Measurements from ENCODE around the gene FAM107B.

FAM107B gene

GRCh38 chr10:14476641-14477407 lies 297.9 kb downstream of the FAM107B start:
- no peak for DNase-seq

DNA sequence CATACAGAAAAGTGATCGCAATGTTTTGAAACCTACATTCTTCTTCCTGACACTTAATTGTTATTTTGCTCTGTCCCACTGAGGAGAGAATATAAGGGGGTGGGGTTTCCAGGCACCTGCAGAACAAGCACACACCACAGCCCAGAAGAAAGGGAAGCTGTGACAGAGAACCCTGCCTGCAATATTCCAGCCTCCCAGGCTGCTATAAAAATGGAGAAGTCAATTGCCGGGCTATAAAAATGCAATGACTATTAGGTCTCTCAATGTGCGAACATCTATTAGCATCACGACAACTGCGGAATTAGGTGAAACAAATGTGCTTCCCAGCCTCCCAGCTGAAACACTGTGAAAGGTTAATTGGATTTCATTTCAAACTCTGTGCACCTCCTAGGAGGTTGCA lies 298.7 kb downstream of the FAM107B start:
- no peak for DNase-seq

DNA sequence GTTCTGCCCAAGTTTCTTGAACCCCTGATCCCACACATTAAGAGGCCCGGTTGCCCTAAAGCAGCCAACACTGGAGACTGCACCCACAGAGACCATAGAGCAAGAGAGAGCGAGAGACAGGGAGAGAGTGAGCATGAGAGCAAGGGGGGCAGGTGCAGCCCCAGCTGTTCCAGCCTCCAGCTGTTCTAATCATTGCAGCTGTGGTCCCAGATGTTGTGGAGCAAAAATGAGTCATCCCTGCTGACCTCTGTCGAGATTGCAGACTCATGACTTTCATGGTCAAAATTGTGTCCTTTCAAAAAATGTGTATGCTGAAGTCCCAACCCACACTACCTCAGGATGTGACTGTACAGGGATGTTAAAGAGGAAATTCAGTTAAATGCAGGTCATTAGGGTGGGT lies 300.0 kb downstream of the FAM107B start:
- no peak for DNase-seq

- DNase-seq = no peak
Measured at GRCh38 chr10:14470920-14471319, 303.8 kb downstream of the FAM107B start.

- DNase-seq = no peak
Measured at GRCh38 chr10:14468726-14469125, 306.0 kb downstream of the FAM107B start.
